HG03442 (cell line): Measurements from ENCODE around the gene VAPB.

Experiments used
- ATAC-seq: cut with Tn5 transposase; IDR thresholded peaks from one replicate; pipeline ENCODE4 v1.9.1; 2021; ENCODE audit warnings: mild to moderate bottlenecking, moderate library complexity; ENCODE audit not compliant: unreplicated experiment

VAPB gene

DNA sequence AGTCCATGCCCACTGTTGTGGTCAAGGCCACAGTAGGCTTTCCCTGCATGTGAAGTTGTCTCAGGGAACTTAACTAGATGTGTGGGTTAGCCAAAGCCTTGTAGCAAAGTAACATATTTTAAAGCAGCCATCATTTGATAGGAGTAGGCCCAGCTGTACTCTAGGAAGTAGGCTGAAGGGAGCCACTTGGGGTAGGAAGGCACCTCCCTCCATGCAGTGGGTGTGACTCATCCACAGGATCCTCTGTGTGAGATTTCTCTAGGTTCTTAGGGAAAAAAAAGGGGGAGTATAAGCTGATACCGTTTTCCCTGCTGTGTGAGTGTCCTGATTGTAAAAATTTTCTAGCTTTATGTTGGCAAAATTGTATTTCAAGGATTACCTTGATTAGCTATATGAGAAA lies 44.7 kb downstream of the VAPB start:
- ATAC-seq, result no peak

DNA sequence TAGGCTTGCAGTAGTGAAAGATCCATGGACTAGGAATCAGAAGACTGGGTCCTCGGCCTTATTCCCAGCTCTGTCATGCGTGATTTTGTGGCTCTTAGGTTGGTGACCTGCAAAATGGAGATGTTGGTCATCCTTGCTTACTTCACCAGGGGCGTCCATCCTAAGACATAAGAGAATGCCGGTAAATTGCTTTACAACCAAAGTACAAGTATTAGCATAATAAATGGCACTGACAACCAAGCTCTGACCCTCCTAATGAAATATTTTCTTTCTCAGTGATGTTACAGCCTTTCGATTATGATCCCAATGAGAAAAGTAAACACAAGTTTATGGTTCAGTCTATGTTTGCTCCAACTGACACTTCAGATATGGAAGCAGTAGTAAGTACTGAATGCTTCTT lies 45.3 kb downstream of the VAPB start:
- ATAC-seq, result no peak

DNA sequence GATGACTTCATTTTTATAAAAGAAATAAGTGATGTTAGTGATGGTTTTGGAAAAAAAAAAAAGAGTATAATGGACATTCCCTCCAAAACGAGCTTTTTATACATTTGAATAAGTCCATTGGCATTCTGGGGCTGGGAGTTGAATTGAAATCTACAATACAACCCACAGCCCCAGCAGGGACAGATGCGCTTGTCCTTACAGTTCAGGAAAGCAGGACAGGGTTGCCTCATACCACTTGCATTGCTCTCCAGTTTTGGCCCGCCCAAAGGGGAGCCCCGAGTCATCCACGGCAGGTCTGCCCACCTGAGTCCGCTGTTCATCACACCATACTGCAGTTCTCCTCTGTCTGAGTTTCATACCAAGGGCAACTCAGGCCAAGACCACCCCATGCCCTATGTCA lies 46.2 kb downstream of the VAPB start:
- no peak for ATAC-seq

DNA sequence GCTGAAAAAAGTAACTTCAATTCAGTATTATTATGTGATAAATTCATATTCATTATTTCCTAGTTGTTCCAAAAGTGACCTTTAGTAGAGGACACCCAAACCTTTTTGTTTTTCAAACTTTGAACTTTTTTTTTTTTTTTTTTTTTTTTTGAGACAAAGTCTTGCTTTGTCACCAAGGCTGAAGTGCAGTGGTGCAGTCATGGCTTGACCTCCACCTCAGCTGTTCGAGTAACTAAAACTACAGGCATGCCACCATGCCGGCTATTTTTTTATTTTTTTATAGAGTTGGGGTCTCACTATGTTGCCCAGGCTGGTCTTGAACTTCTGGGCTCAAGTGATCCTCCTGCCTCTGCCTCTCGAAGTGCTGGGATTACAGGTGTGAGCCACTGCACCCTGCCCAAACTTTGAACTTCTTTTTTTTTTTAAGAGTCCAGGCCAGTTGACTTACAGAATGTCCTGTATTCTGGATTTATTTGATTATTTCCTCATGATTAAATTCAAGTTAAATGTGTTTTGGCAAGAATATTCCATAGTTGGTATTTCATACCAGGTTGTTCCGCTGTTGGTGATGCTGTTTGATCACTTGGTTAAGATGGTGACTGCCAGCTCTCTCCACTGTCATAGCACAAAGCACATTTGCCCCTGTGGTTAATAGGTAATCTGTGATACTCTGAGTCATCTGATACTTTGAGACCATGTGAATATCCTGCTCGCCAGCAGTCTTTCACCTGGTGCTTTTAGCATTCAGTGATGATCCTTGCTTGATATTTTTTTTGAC lies 48.0 kb downstream of the VAPB start:
- no peak for ATAC-seq

DNA sequence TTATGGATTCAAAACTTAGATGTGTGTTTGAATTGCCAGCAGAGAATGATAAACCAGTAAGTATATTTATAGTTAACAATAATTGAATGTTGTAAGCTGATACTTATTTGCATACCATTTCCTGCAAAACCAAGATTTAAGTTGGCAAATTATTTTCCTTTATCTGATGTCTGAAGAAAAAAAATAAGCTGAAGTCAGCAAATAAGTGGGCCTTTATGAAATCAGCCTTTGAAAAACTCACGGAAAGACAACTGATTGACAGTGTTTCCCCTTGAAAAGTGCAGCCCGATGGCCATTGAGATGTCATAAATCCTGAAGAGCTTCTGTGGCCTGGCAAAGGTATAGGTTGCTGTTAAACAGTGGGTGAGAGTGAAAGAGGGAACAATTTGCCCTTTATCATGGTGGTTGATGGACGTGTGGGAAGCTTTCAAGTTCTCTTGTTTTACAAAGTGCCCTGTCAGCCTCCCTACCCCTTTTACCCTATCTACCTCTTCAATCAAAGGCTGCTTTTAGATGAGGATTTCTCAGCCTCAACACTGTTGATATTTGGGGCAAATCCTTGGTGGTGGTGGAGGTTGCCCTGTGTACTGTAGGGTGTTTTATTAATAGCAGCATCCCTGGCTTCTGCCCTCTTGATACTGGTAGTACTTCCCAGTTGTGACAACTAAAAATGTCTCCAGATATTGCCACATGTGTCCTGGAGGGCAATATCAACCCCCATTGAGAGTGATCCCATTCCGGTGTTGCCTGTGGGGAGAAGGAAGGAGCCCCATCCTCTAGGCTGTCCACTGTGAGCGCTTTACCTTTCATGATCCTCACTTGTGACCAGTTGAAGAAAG lies 50.2 kb downstream of the VAPB start:
- ATAC-seq, result no peak

DNA sequence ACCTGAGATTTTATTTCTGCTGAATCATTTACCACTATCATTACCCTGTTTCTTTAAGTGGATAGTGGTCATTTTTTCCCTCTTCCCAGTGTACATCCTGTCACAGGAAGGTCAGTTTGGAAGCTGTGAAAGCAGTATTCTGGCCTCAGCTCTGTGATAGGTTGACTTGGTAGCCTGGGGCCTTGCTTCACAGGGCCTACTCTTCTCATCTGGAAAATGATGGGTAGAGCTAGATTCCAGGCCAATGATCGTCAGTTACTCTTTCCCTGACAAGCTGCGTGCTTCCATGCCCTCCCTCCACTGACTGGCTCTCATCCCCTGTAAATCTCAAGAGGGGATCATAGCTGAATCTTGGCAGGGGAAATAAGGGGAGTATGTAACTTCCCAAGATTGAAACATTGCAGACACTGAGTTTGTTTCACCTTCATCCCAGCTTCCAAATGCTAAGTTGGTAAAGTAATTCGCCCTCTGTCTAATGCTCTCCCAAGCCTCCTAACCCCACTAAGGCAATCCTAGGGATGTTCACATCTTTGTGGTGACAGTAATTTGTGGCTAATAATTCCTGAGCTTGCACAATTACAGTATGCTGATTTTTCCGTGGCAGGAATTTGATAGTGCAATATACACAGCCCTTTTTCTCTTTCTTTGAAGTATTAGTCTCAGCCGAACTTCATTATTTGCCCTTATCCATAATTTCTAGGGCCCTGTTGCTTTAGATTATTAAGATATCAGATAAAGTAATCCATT lies 51.2 kb downstream of the VAPB start:
- no peak for ATAC-seq

DNA sequence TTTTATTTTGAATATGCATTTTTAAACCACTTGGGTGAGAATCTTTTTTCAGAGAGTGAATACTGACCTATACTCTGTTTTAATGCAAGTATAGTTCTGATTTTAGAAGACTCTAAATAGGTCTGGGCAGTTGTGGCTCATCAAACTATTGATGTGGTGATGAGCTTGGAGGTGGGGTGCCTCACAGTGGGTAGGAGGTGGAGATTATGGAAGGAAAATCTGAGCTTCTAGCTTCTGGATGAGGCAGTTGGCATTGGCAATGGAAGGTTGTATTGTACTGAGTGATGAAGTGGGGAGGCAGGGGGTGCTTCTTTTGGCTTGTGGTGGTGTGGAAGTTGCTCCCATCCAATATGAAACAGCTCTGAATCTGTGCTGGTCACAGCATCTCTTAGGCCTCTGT lies 52.7 kb downstream of the VAPB start:
- ATAC-seq, result no peak

DNA sequence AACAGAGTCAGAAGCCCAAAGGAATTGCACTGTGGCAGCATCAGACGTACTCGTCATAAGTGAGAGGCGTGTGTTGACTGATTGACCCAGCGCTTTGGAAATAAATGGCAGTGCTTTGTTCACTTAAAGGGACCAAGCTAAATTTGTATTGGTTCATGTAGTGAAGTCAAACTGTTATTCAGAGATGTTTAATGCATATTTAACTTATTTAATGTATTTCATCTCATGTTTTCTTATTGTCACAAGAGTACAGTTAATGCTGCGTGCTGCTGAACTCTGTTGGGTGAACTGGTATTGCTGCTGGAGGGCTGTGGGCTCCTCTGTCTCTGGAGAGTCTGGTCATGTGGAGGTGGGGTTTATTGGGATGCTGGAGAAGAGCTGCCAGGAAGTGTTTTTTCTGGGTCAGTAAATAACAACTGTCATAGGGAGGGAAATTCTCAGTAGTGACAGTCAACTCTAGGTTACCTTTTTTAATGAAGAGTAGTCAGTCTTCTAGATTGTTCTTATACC lies 55.8 kb downstream of the VAPB start:
- ATAC-seq, result no peak

DNA sequence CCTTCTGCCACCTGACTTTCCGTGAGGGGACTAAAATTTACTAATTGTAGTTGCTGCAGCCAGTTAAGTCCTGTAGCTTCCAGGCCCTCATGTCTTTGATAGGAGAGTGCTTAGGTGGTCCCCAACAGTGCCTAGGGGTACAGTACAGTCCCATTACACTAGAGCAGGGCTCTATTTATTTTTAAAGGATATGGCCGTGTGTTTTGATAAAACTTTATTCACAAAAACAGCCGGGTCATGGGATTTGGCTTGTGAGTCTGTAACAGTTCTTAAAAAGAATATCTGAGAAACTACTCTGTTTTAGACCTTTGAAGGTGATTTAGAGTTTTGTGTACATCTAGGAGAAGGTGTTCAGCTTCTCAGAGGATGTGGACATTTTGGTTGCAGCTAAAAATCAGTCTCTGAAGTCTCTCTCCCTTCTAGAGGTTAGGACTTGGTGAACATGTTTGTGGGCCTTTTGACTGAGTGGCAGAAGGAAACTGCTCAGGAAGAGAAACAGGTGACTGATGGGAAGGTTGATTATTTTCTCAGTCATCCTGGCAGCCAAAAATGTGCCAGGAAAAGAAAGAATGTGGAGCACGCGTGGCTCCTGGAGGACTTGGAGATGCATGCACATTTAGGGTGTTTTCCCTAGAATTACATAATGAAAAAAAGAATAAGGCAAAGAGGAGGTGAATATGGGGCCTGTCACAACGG lies 57.4 kb downstream of the VAPB start:
- ATAC-seq, result no peak

DNA sequence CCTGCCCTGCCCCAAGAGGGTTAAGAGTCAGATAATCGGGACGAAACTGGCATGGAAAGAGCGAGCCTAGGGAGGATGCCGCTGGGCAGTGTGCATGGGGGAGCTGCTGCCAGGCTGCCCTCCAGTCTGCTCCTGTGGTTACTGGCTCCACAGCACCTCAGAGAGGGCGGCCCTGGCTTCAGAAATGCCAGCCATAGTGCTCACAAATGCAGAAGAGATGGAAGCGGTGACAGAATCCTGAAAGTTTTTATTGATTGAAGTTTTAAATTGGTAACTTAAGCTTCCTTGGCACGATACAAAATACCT lies 57.9 kb downstream of the VAPB start:
- no peak for ATAC-seq

DNA sequence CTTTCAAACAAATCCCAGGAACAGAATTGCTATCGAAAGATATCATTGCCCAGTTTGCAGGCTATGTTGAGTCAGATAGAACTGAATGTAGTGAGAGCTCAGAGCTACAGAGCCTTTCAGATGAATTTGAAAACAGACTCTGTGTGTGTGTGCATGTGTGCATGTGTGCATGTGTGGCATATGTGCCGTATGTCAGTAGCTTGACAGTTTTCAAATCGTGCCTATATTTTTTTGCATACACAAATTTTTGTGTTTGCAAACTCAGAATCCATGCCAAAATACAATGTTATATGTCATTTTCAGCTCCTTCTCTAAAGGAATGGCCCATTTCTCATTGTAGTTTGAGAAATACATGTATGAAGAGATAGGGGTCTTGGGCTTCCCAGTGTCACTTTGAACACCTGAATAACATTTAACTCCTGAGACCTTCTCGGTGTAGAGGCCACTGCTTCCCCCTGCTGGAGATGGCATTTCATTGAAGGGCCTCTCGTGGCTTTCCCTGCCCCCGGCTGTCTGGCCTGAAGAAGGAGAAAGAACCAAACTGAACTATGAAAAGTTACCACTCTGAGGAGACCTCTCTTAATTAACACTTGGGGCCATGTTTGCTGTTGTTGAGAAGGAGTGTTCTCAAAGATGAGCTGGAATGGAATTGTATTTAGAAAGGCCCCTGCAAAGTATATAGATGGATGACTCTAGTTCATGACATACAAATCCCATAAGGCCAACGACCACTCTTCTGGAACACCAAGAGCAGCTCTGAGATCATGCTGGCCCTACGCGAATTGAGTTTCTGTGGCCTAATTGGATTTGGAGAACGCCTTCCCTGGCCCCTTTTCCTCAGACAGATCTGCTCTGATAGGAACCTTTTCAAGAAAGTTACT lies 58.7 kb downstream of the VAPB start:
- ATAC-seq, result no peak

DNA sequence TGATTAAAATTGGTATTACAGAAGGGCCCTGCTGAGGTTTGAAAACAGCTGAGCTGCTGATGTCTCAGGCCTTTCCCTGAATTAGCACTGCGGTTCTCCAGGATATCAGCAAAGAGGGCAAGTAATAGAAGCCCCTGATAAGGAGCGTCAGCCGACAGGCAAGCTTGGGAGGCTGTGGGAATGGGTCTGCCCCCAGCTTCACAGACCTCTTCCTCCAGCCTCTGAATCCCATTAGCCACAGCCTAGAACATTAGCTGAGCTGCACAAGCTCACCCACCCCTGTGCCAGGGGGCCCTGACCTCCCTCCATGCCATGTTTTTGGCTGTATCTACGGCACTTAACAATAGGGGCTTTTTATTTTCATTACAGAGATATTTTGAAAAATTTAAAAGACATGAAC lies 59.9 kb downstream of the VAPB start:
- ATAC-seq, result no peak

DNA sequence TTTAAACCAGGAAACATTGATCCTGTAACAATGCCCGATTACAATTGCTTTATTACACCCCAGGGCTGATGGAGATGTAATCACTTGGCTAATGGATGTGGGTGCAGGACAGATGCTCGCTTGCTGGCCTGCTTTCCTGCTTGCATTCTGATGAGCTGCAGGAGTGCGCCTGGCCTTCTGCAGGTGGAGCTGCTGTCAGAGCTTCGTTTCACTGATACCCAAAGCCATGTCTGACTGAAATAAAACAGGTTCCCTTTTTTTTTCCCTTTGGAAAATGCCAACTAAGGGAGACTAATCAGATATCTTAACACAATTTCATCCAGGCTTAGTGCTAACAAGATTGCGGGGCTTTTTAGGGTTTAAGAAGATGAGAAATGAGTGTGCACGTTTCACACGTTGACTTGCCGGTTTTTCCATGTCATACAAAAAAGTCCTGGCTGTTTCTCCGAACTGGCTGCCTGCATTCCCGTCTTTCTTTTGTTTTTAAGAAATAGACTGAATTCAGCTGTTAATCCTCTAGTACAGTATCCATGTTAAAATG lies 60.7 kb downstream of the VAPB start:
- ATAC-seq, result no peak

DNA sequence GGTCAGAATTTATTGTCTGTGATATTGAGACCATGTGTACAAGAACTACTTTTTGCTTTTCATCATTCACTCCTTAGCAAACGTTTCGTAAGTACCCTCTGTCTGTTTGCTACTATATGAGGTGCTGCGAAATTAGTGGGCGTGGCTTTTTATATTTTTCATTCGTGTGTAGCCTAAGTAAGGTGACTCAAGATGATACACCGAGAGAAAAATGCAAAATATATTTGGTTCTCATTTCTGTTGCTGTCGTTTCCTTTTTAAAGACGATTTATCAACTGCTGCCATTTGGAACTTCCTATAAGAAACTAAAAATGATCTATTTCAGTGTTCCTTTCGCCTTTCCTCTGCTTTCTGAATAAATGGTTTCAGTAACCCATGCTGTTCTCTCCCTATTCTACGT lies 61.2 kb downstream of the VAPB start:
- peak; percentile 48 for ATAC-seq

DNA sequence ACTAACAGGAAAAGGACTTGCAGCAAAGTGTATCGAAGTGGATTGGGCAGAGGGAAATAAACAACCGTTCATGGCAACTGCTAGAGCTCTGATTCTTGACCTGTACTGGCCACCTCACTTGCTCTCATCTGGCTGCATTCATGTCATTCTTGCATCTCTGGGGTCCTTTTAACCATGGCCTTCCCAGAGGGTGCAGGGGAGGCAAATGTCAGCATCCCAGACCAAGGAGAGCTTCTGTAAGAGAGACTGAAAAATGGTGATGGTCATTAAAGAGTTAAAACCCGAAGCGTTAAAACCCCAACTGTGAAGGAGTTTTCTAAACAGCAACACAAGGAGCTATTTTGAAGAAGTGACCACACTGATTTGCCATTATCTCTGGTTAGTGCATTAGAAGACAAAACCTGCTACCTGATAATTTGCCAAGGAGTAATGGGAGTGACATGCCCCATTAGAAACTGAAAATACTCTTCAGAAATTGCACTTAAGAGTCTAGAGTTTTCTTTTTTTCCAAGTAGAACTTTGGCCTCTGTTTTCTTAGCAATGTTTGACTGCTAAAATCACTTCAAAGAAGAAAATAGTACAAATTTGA lies 63.7 kb downstream of the VAPB start:
- no peak for ATAC-seq

DNA sequence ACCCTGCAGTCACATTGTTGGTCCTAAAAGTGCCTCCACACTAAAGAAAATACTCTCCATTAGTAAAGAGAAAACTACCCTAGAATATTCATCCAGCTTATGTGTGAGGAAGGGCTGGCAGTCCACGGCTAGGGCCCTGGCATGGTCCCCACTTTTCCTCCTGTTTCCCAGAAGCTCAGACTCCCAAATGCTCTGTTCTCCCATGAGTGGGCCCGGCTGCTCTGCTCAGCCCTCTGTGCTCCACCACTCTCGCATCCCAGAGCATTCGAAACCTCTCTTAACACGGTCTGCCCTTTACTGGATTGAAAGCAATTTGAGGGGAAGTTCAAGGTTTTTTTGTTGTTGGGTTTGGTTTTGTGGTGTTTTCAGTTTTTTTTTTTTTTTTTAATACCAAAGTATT lies 64.4 kb downstream of the VAPB start:
- ATAC-seq, result no peak

DNA sequence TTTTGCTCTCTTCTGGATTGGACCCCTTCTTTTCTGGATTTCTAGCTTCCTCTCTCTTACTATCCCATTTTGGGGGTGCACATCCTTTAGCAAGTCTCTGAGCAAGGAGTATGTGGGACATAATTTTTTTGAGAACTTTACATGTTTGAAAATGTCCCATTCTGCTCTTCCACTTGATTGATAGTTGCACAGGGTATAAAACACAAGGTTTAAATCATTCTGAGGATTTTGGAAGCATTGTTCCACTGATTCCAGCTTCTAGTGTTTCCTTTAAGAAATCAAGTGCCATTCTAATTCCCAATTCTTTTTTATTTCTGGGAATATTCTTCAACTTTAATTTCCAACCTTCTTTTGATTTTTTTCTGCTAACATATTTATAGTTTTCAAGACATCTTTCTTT lies 65.4 kb downstream of the VAPB start:
- ATAC-seq, result no peak

DNA sequence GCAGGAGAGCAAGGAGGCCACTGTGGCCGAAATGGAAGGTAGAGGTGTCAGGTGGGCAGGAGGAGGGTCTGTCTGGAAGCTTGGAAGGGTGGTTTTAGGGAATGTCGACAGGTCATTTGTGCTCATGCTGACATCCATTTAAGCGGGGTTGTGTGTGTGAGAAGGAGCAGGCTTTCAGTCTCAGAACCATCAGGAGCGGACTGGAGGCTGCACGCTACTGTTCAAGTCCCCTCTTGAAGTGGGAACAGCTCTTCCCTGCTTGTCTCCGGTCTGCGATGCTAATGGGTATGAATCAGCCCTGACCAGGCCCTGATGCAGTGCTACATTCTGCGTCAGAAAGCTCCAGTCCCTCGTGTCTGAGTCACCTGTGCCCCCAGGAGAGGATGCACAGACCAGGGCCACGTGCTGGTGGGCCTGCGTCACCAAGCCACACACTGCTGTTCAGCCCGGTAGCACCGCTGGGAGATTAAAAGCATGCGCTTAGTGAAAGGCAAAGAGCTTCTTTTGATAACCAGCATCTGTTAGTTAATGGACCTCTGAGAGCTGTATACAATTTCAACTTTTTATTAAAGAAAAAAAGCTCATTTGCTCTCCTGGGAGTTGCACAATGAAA lies 68.2 kb downstream of the VAPB start:
- ATAC-seq, result no peak
